Adrenal gland (tissue), 12 donors: Measurements from ENCODE around the gene DNAAF6. TPM values are rescaled to one million over a fixed set of nuclear protein-coding genes. Genes with fewer than 3 reads are reported as not detected.

Experiments used
- DNase-seq, 7 donors: peaks; one replicate each; pipeline ENCODE4 v3.0.0-alpha.2; 2019 to 2020
- H3K27ac ChIP-seq, 5 donors: fragments of 200-600 bp; sonication (generic) in 4 of 5; 1 replicate in 3 of 5; 2 replicates in 2 of 5; pipeline versions ENCODE4 v1.5.1 to v1.8.0; 2016 to 2020; ENCODE audit warnings: mild to moderate bottlenecking in 1 of 5
- H3K27me3 ChIP-seq: fragments of 200-600 bp; 2 replicates; pipeline ENCODE4 v1.8.0; 2021
- H3K36me3 ChIP-seq, 2 donors: fragments of 200-600 bp; replicated peaks in 1 of 2; 1 replicate in 1 of 2; 2 replicates in 1 of 2; pipeline versions ENCODE4 v1.5.1 to v1.8.0; 2018 to 2022
- H3K4me1 ChIP-seq, 2 donors: fragments of 200-600 bp; replicated peaks in 1 of 2; 1 replicate in 1 of 2; 2 replicates in 1 of 2; pipeline versions ENCODE4 v1.5.1 to v1.8.0; 2018 to 2021
- H3K4me3 ChIP-seq, 4 donors: fragments of 200-600 bp; sonication (generic) in 3 of 4; one replicate each; pipeline ENCODE4 v1.5.1; 2016 to 2018
- H3K9me3 ChIP-seq, 3 donors: fragments of 200-600 bp; sonication (generic) in 1 of 3; replicated peaks in 1 of 3; 1 replicate in 2 of 3; 2 replicates in 1 of 3; pipeline versions ENCODE4 v1.5.1 to v1.8.0; 2016 to 2021
- CTCF ChIP-seq, 6 experiments: fragments of 450-650 bp in 4 of 6; fragments of 200-600 bp in 2 of 6; sonication (generic) in 1 of 6; IDR thresholded peaks; 1 replicate in 5 of 6; 2 replicates in 1 of 6; pipeline versions ENCODE4 v1.5.1 to v1.8.0; 2016 to 2021; ENCODE audit warnings: antibody characterized with exemption in 6 of 6, mild to moderate bottlenecking in 2 of 6, moderate library complexity in 1 of 6
- POLR2A ChIP-seq, 2 donors: fragments of 450-650 bp; IDR thresholded peaks; one replicate each; pipeline ENCODE4 v1.6.1; 2017; ENCODE audit warnings: antibody characterized with exemption in 2 of 2, mild to moderate bottlenecking in 2 of 2, moderate library complexity in 1 of 2
- WGBS, 4 donors: extraction: QIAGEN DNeasy Blood & Tissue Kit in 2 of 4; methylation state at CpG; one replicate each; pipeline versions ENCODE4 v1.1.5 to v1.1.7; 2013 to 2017; 5-methylcytosine and 5-hydroxymethylcytosine counted together
- intact Hi-C, 2 donors: fragments of 100-400 bp; cut with DNase I; formaldehyde crosslinking; loops; one replicate each; pipeline versions ENCODE4 v1.14.1 to v1.15.0; 2022 to 2023
- polyA plus RNA-seq, 3 donors: library from polyadenylated mRNA; stranded (reverse); fragments of 200-250 nt in 2 of 3; fragments of 350-450 nt in 1 of 3; fragmentation: Illumina TruSeq in 1 of 3; extraction: RNeasy Lipid Tissue Mini Kit (QIAGEN cat#74804) in 1 of 3; gene quantifications; one replicate each; pipeline ENCODE4 v1.2.3, GENCODE V29; 2013 to 2014
- total RNA-seq, 9 donors: library from RNA; depleted of rRNA in 4 of 9; stranded (reverse); fragments of >200 nt in 4 of 9; fragments of 120-200 nt in 1 of 9; fragmentation: NEBNext Ultra II Directional in 1 of 9; extraction: Animal tissue kit (Norgen Biotek cat#: 25700) in 1 of 9; gene quantifications; one replicate each; pipeline versions ENCODE4 v1.1.0 to v1.2.4, GENCODE V29; 2013 to 2023
- donor health status: healthy with polysubstance abuse.
- donor health status: Bipolar disorder and iron deficiency.
- donor health status: DM: yes; HTN: yes; CAD: no.
- donor health status: DM: no; HTN: no; CAD: no.
- donor health status: DM: no; HTN: no; CAD: no.
- donor health status: DM: yes; HTN: yes; CAD: no.

DNAAF6 gene
- total and polyA plus RNA-seq, 12 donors, result not detected

GRCh38 chrX:107272431-107272921 lies 66.1 kb downstream of the DNAAF6 start:
- TF ChIP-seq CTCF (IDR thresholded peaks at IDR 0.05) (no peak), POLR2A (IDR thresholded peaks at IDR 0.05) (no peak)

GRCh38 chrX:107273795-107274194 lies 67.4 kb downstream of the DNAAF6 start:
- H3K27me3 ChIP-seq, result peaks cover 25% of the 10 kb centered on the region
- no peak for DNase-seq
- H3K4me1 ChIP-seq, result no peaks in the 10 kb centered on the region
- H3K27ac ChIP-seq, result no peak overlapping the region
- H3K36me3 ChIP-seq, result no peaks in the 10 kb centered on the region
- H3K4me3 ChIP-seq, result no peak overlapping the region
- TF ChIP-seq CTCF (IDR thresholded peaks at IDR 0.05) (no peak), POLR2A (IDR thresholded peaks at IDR 0.05) (no peak)
- intact Hi-C loops, result no loop called here
- no peaks in the 10 kb centered on the region for H3K9me3 ChIP-seq
- 40 to 76% (median 67%) methylated on average over 1 to 3 of the region's 3 CpGs; no CpG with 5 or more reads in 1 of the 4 donors for WGBS, 4 donors

More at GRCh38 chrX:107272431-107272921, 66.1 kb downstream of the DNAAF6 start:
- intact Hi-C loops, result no loop called here
- H3K4me1 ChIP-seq, result no peaks in the 10 kb centered on the region
- no peaks in the 10 kb centered on the region for H3K9me3 ChIP-seq
- H3K4me3 ChIP-seq, result no peak overlapping the region
- DNase-seq, result peak in 1 of 7 donors; percentile 1
- H3K27me3 ChIP-seq, result peaks cover 17% of the 10 kb centered on the region
- no peak overlapping the region for H3K27ac ChIP-seq
- no peaks in the 10 kb centered on the region for H3K36me3 ChIP-seq
- 4 to 26% (median 24%) methylated on average over 16 to 41 of the region's 41 CpGs; no CpG with 5 or more reads in 1 of the 4 donors for WGBS, 4 donors

GRCh38 chrX:107288676-107289075 lies 82.3 kb downstream of the DNAAF6 start:
- Histone ChIP-seq H3K9me3 (no peaks in the 10 kb centered on the region), H3K4me3 (no peak overlapping the region), H3K27ac (no peak overlapping the region), H3K36me3 (no peaks in the 10 kb centered on the region), H3K27me3 (peaks cover 15% of the 10 kb centered on the region), H3K4me1 (no peaks in the 10 kb centered on the region)
- intact Hi-C loops, result no loop called here
- no peak for TF ChIP-seq POLR2A (IDR thresholded peaks at IDR 0.05)
- DNase-seq, result no peak
- WGBS, 4 donors, result 51 to 71% (median 60%) methylated on average over 4 of the region's 4 CpGs

- Histone ChIP-seq H3K4me1 (no peaks in the 10 kb centered on the region), H3K27me3 (peaks cover 15% of the 10 kb centered on the region), H3K36me3 (no peaks in the 10 kb centered on the region), H3K9me3 (no peaks in the 10 kb centered on the region), H3K4me3 (no peak overlapping the region), H3K27ac (no peak overlapping the region)
- 53 to 91% (median 75%) methylated on average over 2 of the region's 2 CpGs for WGBS, 4 donors
- intact Hi-C loops, result no loop called here
- DNase-seq, result no peak
- TF ChIP-seq POLR2A (IDR thresholded peaks at IDR 0.05) (no peak), CTCF (IDR thresholded peaks at IDR 0.05) (no peak)
These were observed 83.6 kb downstream of the DNAAF6 start for GRCh38 chrX:107290019-107290418.

GRCh38 chrX:107293056-107293455 lies 86.6 kb downstream of the DNAAF6 start:
- 40 to 67% (median 53%) methylated on average over 2 of the region's 2 CpGs for WGBS, 4 donors
- intact Hi-C loops, result no loop called here

More at GRCh38 chrX:107293056-107293455, 86.6 kb downstream of the DNAAF6 start:
- H3K4me3 ChIP-seq, result no peak overlapping the region
- DNase-seq, result no peak
- H3K9me3 ChIP-seq, result no peaks in the 10 kb centered on the region
- peaks cover 11% of the 10 kb centered on the region for H3K27me3 ChIP-seq
- no peaks in the 10 kb centered on the region for H3K36me3 ChIP-seq
- no peak overlapping the region for H3K27ac ChIP-seq
- TF ChIP-seq CTCF (IDR thresholded peaks at IDR 0.05) (no peak), POLR2A (IDR thresholded peaks at IDR 0.05) (no peak)
- no peaks in the 10 kb centered on the region for H3K4me1 ChIP-seq
